Caco-2 (cell line): ENCODE data around the gene SLC51B. TPM values are rescaled to one million over a fixed set of nuclear protein-coding genes. Genes with fewer than 3 reads are reported as not detected.

ENCODE experiments used
- BruUV-seq: library from RNA; stranded (reverse); fragments of 400-500 nt; replicated peaks from 2 replicates; lab custom pipeline; 2021; lab: Mats Ljungman, UMichigan
- CTCF ChIA-PET: fragments of 300-600 bp; sonication (Branson Sonifier 250); formaldehyde crosslinking; loops from one replicate; lab custom pipeline; 2022; ENCODE audit warnings: antibody characterized with exemption; lab: Charles Lee
- POLR2A ChIA-PET: fragments of 300-600 bp; sonication (Branson Sonifier 250); formaldehyde crosslinking; loops from one replicate; lab custom pipeline; 2022; ENCODE audit warnings: antibody characterized with exemption; lab: Charles Lee
- DNase-seq, 2 experiments: peaks; one replicate each; pipeline versions ENCODE4 v3.0.0 to v3.0.0-alpha.2; 2020 to 2022
- H3K27me3 ChIP-seq: replicated peaks from 2 replicates; pipeline ENCODE4 v1.6.0; 2011; ENCODE audit warnings: low read length; ENCODE audit not compliant: control insufficient read depth, insufficient read depth
- H3K36me3 ChIP-seq: 2 replicates; pipeline ENCODE4 v1.5.1; 2011; ENCODE audit warnings: low read length; ENCODE audit not compliant: control insufficient read depth, insufficient read depth
- H3K4me1 ChIP-seq: fragments of 250-450 bp; sonication (Bioruptor Pico); 2 replicates; pipeline ENCODE4 v1.5.1; 2020; ENCODE audit warnings: mild to moderate bottlenecking
- H3K4me3 ChIP-seq: 2 replicates; pipeline ENCODE4 v1.5.1; 2011; ENCODE audit warnings: low read depth, mild to moderate bottlenecking, control low read depth, low read length
- H3K9me3 ChIP-seq: fragments of 250-450 bp; sonication (Bioruptor Pico); 2 replicates; pipeline ENCODE4 v1.5.1; 2020; ENCODE audit warnings: mild to moderate bottlenecking, moderate library complexity
- H3K27ac Mint-ChIP-seq: one replicate; pipeline ENCODE4 v1.8.0; 2022; ENCODE audit warnings: mixed read lengths; ENCODE audit not compliant: unreplicated experiment
- H3K27me3 Mint-ChIP-seq: one replicate; pipeline ENCODE4 v1.8.0; 2022; ENCODE audit warnings: mixed read lengths; ENCODE audit not compliant: insufficient read depth, unreplicated experiment
- H3K36me3 Mint-ChIP-seq: one replicate; pipeline ENCODE4 v1.8.0; 2022; ENCODE audit warnings: mild to moderate bottlenecking, mixed read lengths; ENCODE audit not compliant: insufficient read depth, unreplicated experiment
- H3K4me1 Mint-ChIP-seq: one replicate; pipeline ENCODE4 v1.8.0; 2022; ENCODE audit warnings: low read depth, mixed read lengths; ENCODE audit not compliant: unreplicated experiment
- H3K4me3 Mint-ChIP-seq: one replicate; pipeline ENCODE4 v1.8.0; 2022; ENCODE audit warnings: mild to moderate bottlenecking, moderate library complexity, mixed read lengths; ENCODE audit not compliant: unreplicated experiment
- H3K9me3 Mint-ChIP-seq: one replicate; pipeline ENCODE4 v1.8.0; 2022; ENCODE audit warnings: mixed read lengths; ENCODE audit not compliant: unreplicated experiment
- CTCF ChIP-seq, 2 experiments: fragments of 200-600 bp in 1 of 2; IDR thresholded peaks; 1 replicate in 1 of 2; 2 replicates in 1 of 2; pipeline versions ENCODE4 v1.5.1 to v1.8.0; 2011 to 2022; ENCODE audit warnings: antibody characterized with exemption in 1 of 2, control low read depth in 1 of 2, inconsistent platforms in 1 of 2, low read depth in 1 of 2, low read length in 1 of 2, mild to moderate bottlenecking in 1 of 2, moderate library complexity in 1 of 2; ENCODE audit not compliant: insufficient read depth in 1 of 2, severe bottlenecking in 1 of 2, unreplicated experiment in 1 of 2
- intact Hi-C: fragments of 100-400 bp; cut with micrococcal nuclease; formaldehyde crosslinking; loops from one replicate; pipeline ENCODE4 v1.10.0; 2022; ENCODE audit not compliant: unreplicated experiment
- total RNA-seq: library from RNA; stranded (reverse); gene quantifications from 2 replicates; pipeline ENCODE4 v1.2.3, GENCODE V29; 2022

The SLC51B gene
- total RNA-seq, 1 experiment from 2014 or later = 15.4 TPM

GRCh38 chr15:65020419-65020818 lies 24.8 kb upstream of the SLC51B start:
- POLR2A ChIA-PET = no interaction called here
- BruUV-seq = no TSS peak
- intact Hi-C loops = no loop called here

DNA sequence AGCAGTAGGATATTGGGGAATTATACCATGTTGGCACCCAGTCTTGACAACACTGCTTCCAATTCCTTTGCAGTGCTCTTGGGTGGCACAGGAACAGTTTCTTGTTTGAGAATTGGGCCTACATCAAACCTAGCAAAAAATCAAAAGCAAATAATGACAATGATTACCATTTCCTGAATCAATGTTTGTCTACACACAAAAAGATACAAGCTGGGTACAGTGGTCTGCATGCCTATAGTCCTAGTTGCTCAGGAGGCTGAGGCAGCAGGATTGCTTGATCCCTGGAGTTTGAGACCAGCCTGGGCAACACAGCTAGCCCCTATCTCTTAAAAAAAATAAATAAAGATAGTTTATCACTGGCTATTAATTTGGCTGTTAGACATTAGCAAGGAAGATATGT lies 23.7 kb upstream of the SLC51B start:
- ChIA-PET POLR2A (no interaction called here), CTCF (interaction anchor here (0.7 kb wide), 1 partner anchor 136 kb away, joined by 3 read pairs; no protein-coding TSS in a partner anchor)
- intact Hi-C loops = no loop called here
- H3K27me3 Mint-ChIP-seq = no peaks in the 10 kb centered on the region
- H3K9me3 ChIP-seq = no peaks in the 10 kb centered on the region
- H3K27me3 ChIP-seq = no peaks in the 10 kb centered on the region
- BruUV-seq = no TSS peak
- no peak for TF ChIP-seq CTCF (IDR thresholded peaks at IDR 0.05; ENCODE audit: insufficient read depth in 1 of 2, low read depth in 1 of 2, low read length in 1 of 2, severe bottlenecking in 1 of 2, unreplicated experiment in 1 of 2)
- H3K4me1 Mint-ChIP-seq = no peaks in the 10 kb centered on the region
- peaks cover 44% of the 10 kb centered on the region for H3K36me3 Mint-ChIP-seq
- H3K9me3 Mint-ChIP-seq = no peaks in the 10 kb centered on the region
- H3K36me3 ChIP-seq = no peaks in the 10 kb centered on the region
- H3K4me1 ChIP-seq = no peaks in the 10 kb centered on the region
- no peak for DNase-seq
- no peak overlapping the region for H3K4me3 Mint-ChIP-seq
- no peak overlapping the region for H3K4me3 ChIP-seq
- no peak overlapping the region for H3K27ac Mint-ChIP-seq

More at GRCh38 chr15:65020419-65020818, 24.8 kb upstream of the SLC51B start:
- Histone ChIP-seq H3K36me3 (0 out of 2 replicates have a peak, but pooled peaks cover 1% of the 10 kb centered on the region), H3K27me3 (no peaks in the 10 kb centered on the region), H3K4me3 (no peak overlapping the region), H3K9me3 (no peaks in the 10 kb centered on the region), H3K4me1 (no peaks in the 10 kb centered on the region)
- H3K4me3 Mint-ChIP-seq = no peak overlapping the region
- CTCF ChIA-PET = no interaction called here
- no peak overlapping the region for H3K27ac Mint-ChIP-seq
- no peak for DNase-seq
- peaks cover 45% of the 10 kb centered on the region for H3K36me3 Mint-ChIP-seq
- no peaks in the 10 kb centered on the region for H3K9me3 Mint-ChIP-seq
- H3K4me1 Mint-ChIP-seq = no peaks in the 10 kb centered on the region
- no peak for TF ChIP-seq CTCF (IDR thresholded peaks at IDR 0.05; ENCODE audit: insufficient read depth in 1 of 2, low read depth in 1 of 2, low read length in 1 of 2, severe bottlenecking in 1 of 2, unreplicated experiment in 1 of 2)
- no peaks in the 10 kb centered on the region for H3K27me3 Mint-ChIP-seq

DNA sequence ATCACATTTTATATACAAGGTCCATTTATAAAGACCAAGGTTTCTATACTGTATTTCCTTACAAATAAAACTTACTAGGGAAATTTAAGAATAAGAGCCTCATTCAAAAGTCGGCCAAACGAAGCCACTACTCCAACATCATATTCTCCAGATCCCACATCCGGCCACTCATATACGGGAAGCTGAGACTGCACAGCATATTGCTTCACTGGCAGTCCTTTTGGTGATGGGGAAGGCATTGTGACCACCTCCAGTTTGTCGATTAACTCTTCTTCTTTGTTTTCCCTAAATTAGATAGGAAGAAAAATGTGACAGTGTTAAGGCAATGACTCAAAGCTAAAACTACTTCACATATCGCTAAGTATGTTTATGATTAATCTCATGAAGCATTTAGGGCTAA lies 18.4 kb upstream of the SLC51B start:
- no peak overlapping the region for H3K4me3 Mint-ChIP-seq
- no peaks in the 10 kb centered on the region for H3K27me3 Mint-ChIP-seq
- H3K36me3 ChIP-seq = no peaks in the 10 kb centered on the region
- BruUV-seq = no TSS peak
- H3K9me3 ChIP-seq = no peaks in the 10 kb centered on the region
- no peak for TF ChIP-seq CTCF (IDR thresholded peaks at IDR 0.05; ENCODE audit: insufficient read depth in 1 of 2, low read depth in 1 of 2, low read length in 1 of 2, severe bottlenecking in 1 of 2, unreplicated experiment in 1 of 2)
- POLR2A ChIA-PET = no interaction called here
- H3K4me3 ChIP-seq = no peak overlapping the region
- peaks cover 7% of the 10 kb centered on the region for H3K4me1 Mint-ChIP-seq
- H3K36me3 Mint-ChIP-seq = peaks cover 31% of the 10 kb centered on the region
- H3K9me3 Mint-ChIP-seq = no peaks in the 10 kb centered on the region
- CTCF ChIA-PET = no interaction called here
- DNase-seq = no peak
- H3K27me3 ChIP-seq = no peaks in the 10 kb centered on the region
- no peak overlapping the region for H3K27ac Mint-ChIP-seq
- intact Hi-C loops = no loop called here
- peaks cover 11% of the 10 kb centered on the region for H3K4me1 ChIP-seq
